ENCODE results near the gene PIGO. TPM values are rescaled to one million over a fixed set of nuclear protein-coding genes. Genes with fewer than 3 reads are reported as not detected.

PIGO gene
- total and polyA plus RNA-seq, 4 donors: 13.8 to 38.1 (median 20.2) TPM

DNA sequence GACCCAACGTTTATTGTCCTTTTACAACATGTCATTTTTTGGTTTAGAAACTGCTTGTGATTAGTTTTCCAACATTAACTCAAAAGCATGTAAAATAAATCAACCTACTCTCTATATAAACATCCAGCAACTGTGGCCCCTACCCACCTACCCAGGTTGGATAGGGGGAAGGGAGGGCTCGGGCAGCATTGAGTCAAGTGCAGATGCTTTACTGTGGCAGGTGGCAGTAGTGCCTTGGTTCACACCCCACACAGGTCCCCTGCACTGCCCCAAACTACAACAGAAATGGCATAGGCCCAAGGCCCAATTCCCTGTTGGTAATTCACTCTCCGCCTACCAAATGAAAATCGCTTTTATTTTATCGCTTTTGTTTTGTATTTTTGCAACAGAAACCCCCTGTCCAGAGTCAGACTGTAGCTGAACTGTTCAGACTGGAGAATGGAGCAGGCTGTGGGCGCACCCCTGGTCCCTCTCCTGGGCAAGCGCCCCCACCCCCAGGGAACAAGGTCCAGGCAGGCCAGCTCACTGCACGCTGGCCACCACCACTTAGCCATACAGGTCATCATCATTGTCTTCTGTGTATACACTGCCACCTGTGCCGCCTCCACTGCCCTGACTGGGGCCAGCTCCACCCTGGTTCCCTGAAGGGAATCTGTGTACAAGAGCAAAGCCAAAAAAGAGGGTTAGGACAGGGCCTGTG is 39.7 kb downstream of the PIGO start:
- Histone ChIP-seq H3K4me3 (no peak overlapping the region), H3K36me3 (ENCODE audit: control insufficient read depth in 4 of 4, insufficient read depth in 4 of 4, low read length in 4 of 4) (peaks cover 47 to 75% (median 64%) of the 10 kb centered on the region in 4 donors), H3K27ac (ENCODE audit: low read depth in 1 of 2, low read length in 1 of 2) (no peak overlapping the region), H3K9ac (ENCODE audit: insufficient read depth in 1 of 2, low read length in 2 of 2) (no peak overlapping the region), H3K27me3 (ENCODE audit: control insufficient read depth in 3 of 3, insufficient read depth in 3 of 3, low read length in 2 of 3) (no peaks in the 10 kb centered on the region), H3K4me1 (ENCODE audit: control insufficient read depth in 5 of 5, insufficient read depth in 5 of 5, low read length in 5 of 5) (no peaks in the 10 kb centered on the region), H3K9me3 (ENCODE audit: control insufficient read depth in 4 of 4, insufficient read depth in 3 of 4, low read length in 3 of 4) (no peaks in the 10 kb centered on the region)
- DNase-seq: no peak
- 96 to 97% methylated on average over 9 of the region's 9 CpGs for WGBS, 2 donors
- TF ChIP-seq, protein P1, sequence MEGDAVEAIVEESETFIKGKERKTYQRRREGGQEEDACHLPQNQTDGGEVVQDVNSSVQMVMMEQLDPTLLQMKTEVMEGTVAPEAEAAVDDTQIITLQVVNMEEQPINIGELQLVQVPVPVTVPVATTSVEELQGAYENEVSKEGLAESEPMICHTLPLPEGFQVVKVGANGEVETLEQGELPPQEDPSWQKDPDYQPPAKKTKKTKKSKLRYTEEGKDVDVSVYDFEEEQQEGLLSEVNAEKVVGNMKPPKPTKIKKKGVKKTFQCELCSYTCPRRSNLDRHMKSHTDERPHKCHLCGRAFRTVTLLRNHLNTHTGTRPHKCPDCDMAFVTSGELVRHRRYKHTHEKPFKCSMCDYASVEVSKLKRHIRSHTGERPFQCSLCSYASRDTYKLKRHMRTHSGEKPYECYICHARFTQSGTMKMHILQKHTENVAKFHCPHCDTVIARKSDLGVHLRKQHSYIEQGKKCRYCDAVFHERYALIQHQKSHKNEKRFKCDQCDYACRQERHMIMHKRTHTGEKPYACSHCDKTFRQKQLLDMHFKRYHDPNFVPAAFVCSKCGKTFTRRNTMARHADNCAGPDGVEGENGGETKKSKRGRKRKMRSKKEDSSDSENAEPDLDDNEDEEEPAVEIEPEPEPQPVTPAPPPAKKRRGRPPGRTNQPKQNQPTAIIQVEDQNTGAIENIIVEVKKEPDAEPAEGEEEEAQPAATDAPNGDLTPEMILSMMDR (IDR thresholded peaks at IDR 0.05; ENCODE audit: control extremely low read depth, extremely low read depth): no peak
- no peak for ATAC-seq (ENCODE audit: insufficient read depth, low FRiP score)

DNA sequence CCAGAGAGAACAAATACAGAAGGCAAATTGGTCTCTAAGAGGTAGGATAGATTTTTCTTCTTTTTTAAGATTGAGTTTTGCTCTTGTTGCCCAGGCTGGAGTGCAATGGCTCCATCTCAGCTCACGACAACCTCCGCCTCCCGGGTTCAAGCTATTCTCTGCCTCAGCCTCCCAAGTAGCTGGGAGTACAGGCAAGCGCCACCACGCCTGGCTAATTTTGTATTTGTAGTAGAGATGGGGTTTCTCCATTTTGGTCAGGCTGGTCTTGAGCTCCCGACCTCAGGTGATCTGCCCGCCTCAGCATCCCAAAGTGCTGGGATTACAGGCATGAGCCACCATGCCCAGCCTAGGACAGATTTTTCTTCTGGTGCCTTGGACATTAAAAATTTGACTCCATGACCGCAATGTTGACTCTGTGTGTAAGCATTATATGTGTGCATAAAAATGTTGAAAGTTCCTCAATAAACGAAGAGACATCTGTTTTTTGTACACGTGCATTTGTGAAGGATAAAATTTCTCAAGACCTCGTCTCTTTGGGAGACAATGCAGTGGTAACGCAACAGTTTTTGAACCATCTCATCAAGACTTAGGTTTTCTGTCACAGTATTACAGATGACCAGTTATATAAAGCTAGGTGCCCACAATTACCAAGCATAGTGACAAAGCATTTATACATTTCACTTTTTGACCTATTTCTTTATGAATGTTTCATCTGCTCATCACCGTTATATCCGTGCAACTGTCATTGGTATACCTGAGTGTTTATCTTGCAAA is 41.3 kb downstream of the PIGO start:
- TF ChIP-seq, protein P1 (IDR thresholded peaks at IDR 0.05; ENCODE audit: control extremely low read depth, extremely low read depth): no peak
- H3K9me3 ChIP-seq (ENCODE audit: control insufficient read depth in 4 of 4, insufficient read depth in 3 of 4, low read length in 3 of 4): no peaks in the 10 kb centered on the region
- no peak for ATAC-seq (ENCODE audit: insufficient read depth, low FRiP score)
- no peaks in the 10 kb centered on the region for H3K27me3 ChIP-seq (ENCODE audit: control insufficient read depth in 3 of 3, insufficient read depth in 3 of 3, low read length in 2 of 3)
- peaks cover 0 to 4% (median 0%) of the 10 kb centered on the region in 5 donors for H3K4me1 ChIP-seq (ENCODE audit: control insufficient read depth in 5 of 5, insufficient read depth in 5 of 5, low read length in 5 of 5)
- H3K27ac ChIP-seq (ENCODE audit: low read depth in 1 of 2, low read length in 1 of 2): no peak overlapping the region
- H3K9ac ChIP-seq (ENCODE audit: insufficient read depth in 1 of 2, low read length in 2 of 2): no peak overlapping the region
- no peak overlapping the region for H3K4me3 ChIP-seq
- WGBS, 2 donors: 92 to 96% methylated on average over 14 of the region's 14 CpGs
- no peak for DNase-seq
- peaks cover 34 to 58% (median 56%) of the 10 kb centered on the region in 4 donors for H3K36me3 ChIP-seq (ENCODE audit: control insufficient read depth in 4 of 4, insufficient read depth in 4 of 4, low read length in 4 of 4)

- Histone ChIP-seq H3K36me3 (ENCODE audit: control insufficient read depth in 4 of 4, insufficient read depth in 4 of 4, low read length in 4 of 4) (peaks cover 27 to 56% (median 50%) of the 10 kb centered on the region in 4 donors), H3K9ac (ENCODE audit: insufficient read depth in 1 of 2, low read length in 2 of 2) (no peak overlapping the region), H3K27ac (ENCODE audit: low read depth in 1 of 2, low read length in 1 of 2) (no peak overlapping the region), H3K4me3 (no peak overlapping the region), H3K4me1 (ENCODE audit: control insufficient read depth in 5 of 5, insufficient read depth in 5 of 5, low read length in 5 of 5) (peaks cover 0 to 4% (median 0%) of the 10 kb centered on the region in 5 donors), H3K27me3 (ENCODE audit: control insufficient read depth in 3 of 3, insufficient read depth in 3 of 3, low read length in 2 of 3) (no peaks in the 10 kb centered on the region), H3K9me3 (ENCODE audit: control insufficient read depth in 4 of 4, insufficient read depth in 3 of 4, low read length in 3 of 4) (no peaks in the 10 kb centered on the region)
- 76 to 88% methylated on average over 5 of the region's 5 CpGs for WGBS, 2 donors
- no peak for ATAC-seq (ENCODE audit: insufficient read depth, low FRiP score)
- DNase-seq: no peak
- TF ChIP-seq, protein P1 (IDR thresholded peaks at IDR 0.05; ENCODE audit: control extremely low read depth, extremely low read depth): no peak
These were observed 42.1 kb downstream of the PIGO start for GRCh38 chr9:35054185-35054835.
